Neural progenitor cell (in vitro differentiated cells): ENCODE data around the gene STAM.

Experiments used
- EZH2 ChIP-seq: fragments of 200-600 bp; sonication (generic); IDR thresholded peaks from 2 replicates; pipeline ENCODE4 v1.6.1; 2017; ENCODE audit warnings: antibody characterized with exemption, mild to moderate bottlenecking, moderate library complexity
- EZH2phosphoT487 ChIP-seq: fragments of 200-600 bp; sonication (generic); IDR thresholded peaks from 2 replicates; pipeline ENCODE4 v1.6.1; 2017; ENCODE audit warnings: antibody characterized with exemption
- TF ChIP-seq, protein P1 (sequence below): fragments of 200-600 bp; sonication (generic); IDR thresholded peaks from 2 replicates; pipeline ENCODE4 v1.5.1; 2017; ENCODE audit warnings: antibody characterized with exemption, mild to moderate bottlenecking

DNA sequence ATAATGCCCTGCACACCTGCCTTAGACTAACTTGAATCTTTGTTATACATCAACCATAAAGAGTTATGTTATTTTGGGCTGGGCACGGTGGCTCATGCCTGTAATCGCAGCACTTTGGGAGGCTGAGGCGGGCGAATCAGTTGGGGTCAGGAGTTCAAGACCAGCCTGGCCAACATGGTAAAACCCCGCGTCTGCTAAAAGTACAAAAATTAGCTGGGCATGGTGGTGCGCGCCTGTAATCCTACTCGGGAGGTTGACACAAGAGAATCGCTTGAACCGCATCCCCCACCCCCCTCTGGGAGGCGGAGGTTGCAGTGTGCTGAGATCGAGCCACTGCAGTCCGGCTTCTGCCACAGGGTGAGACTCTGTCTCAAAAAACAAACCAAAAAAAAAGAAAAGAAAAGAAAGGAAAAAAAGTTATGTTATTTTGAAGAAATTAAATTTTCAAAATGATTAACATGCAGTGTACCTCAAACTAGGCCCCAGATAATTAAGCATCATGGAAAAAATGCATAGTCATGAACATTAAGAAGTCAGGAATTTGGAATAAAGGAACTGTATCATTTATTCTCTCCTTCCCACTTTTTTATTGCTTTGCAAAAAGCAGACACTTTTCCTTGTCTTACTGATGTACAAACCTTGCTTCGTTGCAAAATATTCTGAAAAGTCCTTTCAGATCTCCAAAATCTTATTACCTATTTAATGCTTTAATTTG is 43.3 kb downstream of the STAM start:
- TF ChIP-seq, protein P1, sequence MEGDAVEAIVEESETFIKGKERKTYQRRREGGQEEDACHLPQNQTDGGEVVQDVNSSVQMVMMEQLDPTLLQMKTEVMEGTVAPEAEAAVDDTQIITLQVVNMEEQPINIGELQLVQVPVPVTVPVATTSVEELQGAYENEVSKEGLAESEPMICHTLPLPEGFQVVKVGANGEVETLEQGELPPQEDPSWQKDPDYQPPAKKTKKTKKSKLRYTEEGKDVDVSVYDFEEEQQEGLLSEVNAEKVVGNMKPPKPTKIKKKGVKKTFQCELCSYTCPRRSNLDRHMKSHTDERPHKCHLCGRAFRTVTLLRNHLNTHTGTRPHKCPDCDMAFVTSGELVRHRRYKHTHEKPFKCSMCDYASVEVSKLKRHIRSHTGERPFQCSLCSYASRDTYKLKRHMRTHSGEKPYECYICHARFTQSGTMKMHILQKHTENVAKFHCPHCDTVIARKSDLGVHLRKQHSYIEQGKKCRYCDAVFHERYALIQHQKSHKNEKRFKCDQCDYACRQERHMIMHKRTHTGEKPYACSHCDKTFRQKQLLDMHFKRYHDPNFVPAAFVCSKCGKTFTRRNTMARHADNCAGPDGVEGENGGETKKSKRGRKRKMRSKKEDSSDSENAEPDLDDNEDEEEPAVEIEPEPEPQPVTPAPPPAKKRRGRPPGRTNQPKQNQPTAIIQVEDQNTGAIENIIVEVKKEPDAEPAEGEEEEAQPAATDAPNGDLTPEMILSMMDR: no peak
- TF ChIP-seq EZH2 (no peak), EZH2phosphoT487 (no peak)
